Right lobe of liver (tissue), 6 donors: ENCODE measurements around the gene TFIP11. TPM values are rescaled to one million over a fixed set of nuclear protein-coding genes. Genes with fewer than 3 reads are reported as not detected.

ENCODE experiments used
- ATAC-seq, 4 donors: fragments of 200-7000 bp; cut with Tn5 transposase; one replicate each; pipeline ENCODE4 v1.9.1; 2020; ENCODE audit warnings: mild to moderate bottlenecking in 4 of 4, moderate library complexity in 4 of 4
- DNase-seq, 3 donors: peaks; one replicate each; pipeline ENCODE4 v3.0.0-alpha.2; 2020
- H3K27ac ChIP-seq, 3 donors: fragments of 200-600 bp; one replicate each; pipeline ENCODE4 v1.8.0; 2022
- H3K27me3 ChIP-seq, 2 donors: fragments of 200-600 bp; one replicate each; pipeline ENCODE4 v1.8.0; 2022
- H3K36me3 ChIP-seq, 4 donors: fragments of 200-600 bp; sonication (generic) in 1 of 4; one replicate each; pipeline versions ENCODE4 v1.5.1 to v1.8.0; 2017 to 2022; ENCODE audit warnings: control low read depth in 1 of 4
- H3K4me1 ChIP-seq, 4 donors: fragments of 200-600 bp; sonication (generic) in 1 of 4; one replicate each; pipeline versions ENCODE4 v1.5.1 to v1.8.0; 2017 to 2022; ENCODE audit warnings: control low read depth in 1 of 4
- H3K4me3 ChIP-seq, 3 donors: fragments of 200-600 bp; one replicate each; pipeline ENCODE4 v1.8.0; 2022
- H3K9me3 ChIP-seq, 4 donors: fragments of 200-600 bp; sonication (generic) in 1 of 4; one replicate each; pipeline versions ENCODE4 v1.5.1 to v1.8.0; 2017 to 2022; ENCODE audit warnings: control low read depth in 1 of 4
- POLR2A ChIP-seq: fragments of 450-650 bp; IDR thresholded peaks from one replicate; pipeline ENCODE4 v1.6.1; 2017; ENCODE audit warnings: antibody characterized with exemption, mild to moderate bottlenecking
- WGBS: methylation state at CpG from one replicate; pipeline ENCODE4 v1.1.6; 2018; ENCODE audit warnings: low coverage, low lambda C conversion rate; ENCODE audit not compliant: insufficient coverage; ENCODE audit errors: missing lambda C conversion rate; 5-methylcytosine and 5-hydroxymethylcytosine counted together
- intact Hi-C, 2 donors: fragments of 100-400 bp; cut with DNase I; formaldehyde crosslinking; loops; one replicate each; pipeline versions ENCODE4 v1.11.2 to v1.14.1; 2022
- total RNA-seq, 6 experiments: library from RNA; depleted of rRNA in 2 of 6; stranded (reverse); fragments of >200 nt in 2 of 6; fragmentation: NEBNext Ultra II Directional in 3 of 6; extraction: Animal tissue kit (Norgen Biotek cat#: 25700) in 3 of 6; gene quantifications; one replicate each; pipeline versions ENCODE4 v1.1.0 to v1.2.4, GENCODE V29; 2016 to 2023
- TF ChIP-seq, protein P1 (sequence below), 4 donors: fragments of 200-600 bp in 3 of 4; fragments of 450-650 bp in 1 of 4; IDR thresholded peaks; one replicate each; pipeline versions ENCODE4 v1.5.1 to v1.8.0; 2016 to 2022; ENCODE audit warnings: antibody characterized with exemption in 4 of 4, mild to moderate bottlenecking in 2 of 4
- donor health status: DM: no; HTN: yes; CAD: no.
- donor health status: DM: no; HTN: no; CAD: no.
- donor health status: DM: no; HTN: no; CAD: no.
- donor health status: DM: no; HTN: yes; CAD: no.
- donor health status: DM: no; HTN: yes; CAD: no.

Gene TFIP11
- total RNA-seq, 6 experiments from 2014 or later: 17.0 to 24.1 (median 21.6) TPM

DNA sequence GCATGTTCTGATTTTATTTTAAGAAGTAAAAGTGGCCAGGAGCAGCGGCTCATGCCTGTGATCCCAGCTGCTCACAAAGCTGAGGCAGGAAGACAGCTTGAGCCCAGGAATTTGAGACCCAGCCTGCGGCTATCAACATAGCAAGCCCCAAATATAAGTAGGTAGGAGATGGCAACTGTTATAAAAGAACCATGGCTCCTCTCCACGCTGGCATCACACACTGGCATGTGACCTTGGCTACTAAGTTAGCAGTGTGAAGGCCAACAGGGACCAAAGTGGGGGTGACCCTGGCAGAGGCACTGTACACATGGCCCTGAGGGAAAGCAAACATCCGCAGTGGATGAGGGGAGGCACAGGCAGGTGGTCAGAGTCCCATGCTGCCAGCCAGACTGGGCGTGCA, 44.6 kb upstream of the TFIP11 start:
- peak; percentile 27 for TF ChIP-seq POLR2A
- TF ChIP-seq, protein P1, sequence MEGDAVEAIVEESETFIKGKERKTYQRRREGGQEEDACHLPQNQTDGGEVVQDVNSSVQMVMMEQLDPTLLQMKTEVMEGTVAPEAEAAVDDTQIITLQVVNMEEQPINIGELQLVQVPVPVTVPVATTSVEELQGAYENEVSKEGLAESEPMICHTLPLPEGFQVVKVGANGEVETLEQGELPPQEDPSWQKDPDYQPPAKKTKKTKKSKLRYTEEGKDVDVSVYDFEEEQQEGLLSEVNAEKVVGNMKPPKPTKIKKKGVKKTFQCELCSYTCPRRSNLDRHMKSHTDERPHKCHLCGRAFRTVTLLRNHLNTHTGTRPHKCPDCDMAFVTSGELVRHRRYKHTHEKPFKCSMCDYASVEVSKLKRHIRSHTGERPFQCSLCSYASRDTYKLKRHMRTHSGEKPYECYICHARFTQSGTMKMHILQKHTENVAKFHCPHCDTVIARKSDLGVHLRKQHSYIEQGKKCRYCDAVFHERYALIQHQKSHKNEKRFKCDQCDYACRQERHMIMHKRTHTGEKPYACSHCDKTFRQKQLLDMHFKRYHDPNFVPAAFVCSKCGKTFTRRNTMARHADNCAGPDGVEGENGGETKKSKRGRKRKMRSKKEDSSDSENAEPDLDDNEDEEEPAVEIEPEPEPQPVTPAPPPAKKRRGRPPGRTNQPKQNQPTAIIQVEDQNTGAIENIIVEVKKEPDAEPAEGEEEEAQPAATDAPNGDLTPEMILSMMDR (IDR thresholded peaks at IDR 0.05): no peak
- Histone ChIP-seq H3K36me3 (no peaks in the 10 kb centered on the region), H3K4me1 (peaks cover 0 to 91% (median 37%) of the 10 kb centered on the region in 4 donors), H3K27ac (peak overlapping the region; percentile 41 to 95 (median 55)), H3K9me3 (no peaks in the 10 kb centered on the region), H3K4me3 (no peak overlapping the region), H3K27me3 (no peaks in the 10 kb centered on the region)
- DNase-seq: peak; percentile 80 to 93 (median 92)
- intact Hi-C loops: no loop called here
- ATAC-seq: peak; percentile 50 to 78 (median 64)
- 25% methylated on average over 2 of the region's 5 CpGs for WGBS

DNA sequence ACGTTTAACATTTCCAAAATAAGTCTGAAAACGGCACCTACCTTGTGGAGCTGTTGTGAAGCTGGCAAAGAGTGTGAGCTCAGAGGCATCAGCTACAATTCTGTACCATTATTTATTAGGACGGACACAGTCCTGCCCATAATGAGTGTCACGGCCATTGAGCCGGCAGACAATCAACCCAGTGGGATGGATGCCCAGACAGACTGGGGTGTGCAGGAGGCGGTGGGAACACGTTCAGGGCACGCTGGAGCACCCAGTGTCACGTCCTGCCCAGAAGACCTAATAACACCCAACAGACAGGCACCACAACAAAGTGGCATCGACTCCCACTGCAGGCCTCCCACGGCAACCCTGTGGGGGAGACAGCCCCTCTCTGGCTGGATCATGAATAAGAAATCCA, 43.2 kb upstream of the TFIP11 start:
- intact Hi-C loops: no loop called here
- Histone ChIP-seq H3K27me3 (no peaks in the 10 kb centered on the region), H3K4me3 (no peak overlapping the region), H3K9me3 (no peaks in the 10 kb centered on the region), H3K27ac (peak overlapping the region; percentile 32 to 95 (median 39)), H3K36me3 (no peaks in the 10 kb centered on the region), H3K4me1 (peaks cover 0 to 95% (median 41%) of the 10 kb centered on the region in 4 donors)
- 29% methylated on average over 1 of the region's 11 CpGs for WGBS
- ATAC-seq (peak; percentile 4 to 45 (median 32)), DNase-seq (peak; percentile 57 to 85 (median 80))
- TF ChIP-seq, protein P1 (IDR thresholded peaks at IDR 0.05): no peak
- no peak for TF ChIP-seq POLR2A

DNA sequence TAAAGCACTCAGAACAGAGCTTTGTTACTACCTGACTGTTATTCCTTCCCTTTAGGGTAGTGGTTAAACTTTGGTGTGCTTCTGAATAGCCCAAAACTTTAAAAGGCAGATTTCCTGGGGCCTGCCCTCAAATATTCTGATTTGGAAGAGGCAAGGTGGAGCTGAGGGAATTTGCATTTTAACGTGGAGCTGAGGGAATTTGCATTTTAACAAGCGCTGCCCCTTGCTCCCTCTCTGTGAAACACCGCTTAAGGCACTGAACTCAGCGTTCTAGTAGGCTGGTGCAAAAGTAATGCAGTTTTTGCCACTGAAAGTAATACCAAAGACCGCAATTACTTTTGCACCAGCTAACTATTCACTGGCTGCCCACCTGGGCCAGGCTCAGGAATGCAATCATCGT, 42.7 kb upstream of the TFIP11 start:
- H3K4me1 ChIP-seq: peaks cover 0 to 92% (median 38%) of the 10 kb centered on the region in 4 donors
- no peaks in the 10 kb centered on the region for H3K36me3 ChIP-seq
- 43% methylated on average over 5 of the region's 6 CpGs for WGBS
- intact Hi-C loops: no loop called here
- no peak overlapping the region for H3K4me3 ChIP-seq
- TF ChIP-seq POLR2A: no peak
- TF ChIP-seq, protein P1 (IDR thresholded peaks at IDR 0.05): no peak
- DNase-seq: no peak
- no peaks in the 10 kb centered on the region for H3K9me3 ChIP-seq
- H3K27me3 ChIP-seq: no peaks in the 10 kb centered on the region
- peak overlapping the region in 2 of 3 donors; percentile 39 to 95 for H3K27ac ChIP-seq
- no peak for ATAC-seq

DNA sequence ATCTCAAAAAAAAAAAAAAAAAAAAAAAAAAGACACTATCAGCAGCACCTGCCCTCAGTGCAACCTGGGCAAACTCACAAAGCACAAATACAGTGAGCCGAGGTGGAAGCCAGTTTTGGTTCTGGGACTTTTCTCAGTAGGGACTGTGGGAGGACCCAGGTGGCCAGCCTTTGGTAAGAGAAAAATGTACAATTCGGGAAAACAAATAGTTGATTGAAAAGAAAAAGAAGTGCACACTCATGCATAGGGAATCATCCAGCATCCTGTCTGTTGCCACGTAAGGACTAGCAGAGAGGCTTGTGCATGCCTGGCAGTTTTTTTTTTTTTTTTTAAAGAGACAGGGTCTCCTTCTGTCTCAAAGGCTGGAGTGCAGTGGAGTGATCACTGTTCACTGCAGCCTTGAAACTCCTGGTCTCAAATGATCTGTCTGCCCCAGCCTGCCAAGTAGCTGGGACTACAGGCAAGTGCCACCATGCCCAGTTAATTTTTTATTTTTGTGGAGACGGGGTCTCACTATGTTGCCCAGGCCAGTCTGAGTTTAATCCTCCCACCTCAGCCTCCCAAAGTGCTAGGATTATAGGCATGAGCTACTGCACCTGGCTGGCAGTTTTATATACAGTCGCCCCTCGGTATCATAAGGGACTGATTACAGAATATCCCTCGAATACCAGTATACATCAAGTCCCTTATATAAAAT, 40.9 kb upstream of the TFIP11 start:
- H3K9me3 ChIP-seq: no peaks in the 10 kb centered on the region
- H3K4me3 ChIP-seq: peak overlapping the region in 1 of 3 donors; percentile 7
- ATAC-seq (peak in 3 of 4 donors; percentile 9 to 25 (median 17)), DNase-seq (no peak)
- no peaks in the 10 kb centered on the region for H3K27me3 ChIP-seq
- WGBS: 18% methylated on average over 7 of the region's 7 CpGs
- H3K36me3 ChIP-seq: no peaks in the 10 kb centered on the region
- H3K27ac ChIP-seq: peak overlapping the region; percentile 26 to 95 (median 29)
- intact Hi-C loops: no loop called here
- peaks cover 0 to 86% (median 31%) of the 10 kb centered on the region in 4 donors for H3K4me1 ChIP-seq
- TF ChIP-seq POLR2A: no peak
- TF ChIP-seq, protein P1 (IDR thresholded peaks at IDR 0.05): no peak
